Mammary epithelial cell (primary cell): ENCODE measurements around the gene PPIA.

Experiments used
- CTCF ChIP-seq, 2 donors: IDR thresholded peaks in 1 of 2; conservative IDR thresholded peaks in 1 of 2; 2 replicates each; pipeline ENCODE4 v1.5.1; 2011 to 2012; ENCODE audit warnings: inconsistent platforms in 2 of 2, low read length in 2 of 2, mild to moderate bottlenecking in 2 of 2, control low read depth in 1 of 2, low read depth in 1 of 2; ENCODE audit not compliant: insufficient read depth in 1 of 2; ENCODE audit errors: extremely low read depth in 1 of 2
- EZH2 ChIP-seq: IDR thresholded peaks from 2 replicates; pipeline ENCODE4 v1.6.1; 2012; ENCODE audit warnings: low read length, inconsistent platforms, borderline replicate concordance

- TF ChIP-seq CTCF (conservative IDR thresholded peaks at IDR 0.05 in 1 of 2, IDR thresholded peaks at IDR 0.05 in 1 of 2; ENCODE audit: extremely low read depth in 1 of 2, insufficient read depth in 1 of 2, low read depth in 1 of 2, low read length in 2 of 2) = no peak
- TF ChIP-seq EZH2 = no peak
Observed at GRCh38 chr7:44769376-44769775, 27.1 kb upstream of the PPIA start.
